Lower lobe of right lung (tissue), 2 donors: Measurements from ENCODE around the gene SHISA3. TPM values are rescaled to one million over a fixed set of nuclear protein-coding genes. Genes with fewer than 3 reads are reported as not detected.
A peak's percentile ranks its signal among the peaks of the same experiment; 100 is the strongest.

Source experiments
- ATAC-seq, 2 donors: fragments of 200-7000 bp; cut with Tn5 transposase; one replicate each; pipeline ENCODE4 v1.9.1; 2020 to 2022; ENCODE audit warnings: mild to moderate bottlenecking in 2 of 2, moderate library complexity in 2 of 2
- DNase-seq: peaks from one replicate; pipeline ENCODE4 v3.0.0-alpha.2; 2020
- H3K27ac ChIP-seq: fragments of 200-600 bp; one replicate; pipeline ENCODE4 v1.8.0; 2022
- H3K27me3 ChIP-seq: fragments of 200-600 bp; one replicate; pipeline ENCODE4 v1.8.0; 2022; ENCODE audit warnings: low read depth
- H3K36me3 ChIP-seq: fragments of 200-600 bp; one replicate; pipeline ENCODE4 v1.8.0; 2022; ENCODE audit warnings: mild to moderate bottlenecking
- H3K4me1 ChIP-seq: fragments of 200-600 bp; one replicate; pipeline ENCODE4 v1.8.0; 2022
- H3K4me3 ChIP-seq: fragments of 200-600 bp; one replicate; pipeline ENCODE4 v1.8.0; 2022; ENCODE audit warnings: mild to moderate bottlenecking
- H3K9me3 ChIP-seq: fragments of 200-600 bp; one replicate; pipeline ENCODE4 v1.8.0; 2022
- intact Hi-C: fragments of 100-400 bp; cut with DNase I; formaldehyde crosslinking; loops from one replicate; pipeline ENCODE4 v1.11.0; 2022
- total RNA-seq: library from RNA; stranded (reverse); fragmentation: NEBNext Ultra II Directional; extraction: Animal tissue kit (Norgen Biotek cat#: 25700); gene quantifications from one replicate; pipeline ENCODE4 v1.2.1, GENCODE V29; 2021
- TF ChIP-seq, protein P1 (sequence below): fragments of 200-600 bp; IDR thresholded peaks from one replicate; pipeline ENCODE4 v1.8.0; 2022; ENCODE audit warnings: antibody characterized with exemption, mild to moderate bottlenecking
- donor health status: DM: no; HTN: yes; CAD: no; lungs with severe emphysema.

The SHISA3 gene
- total RNA-seq, 1 donor from 2014 or later: 3.7 TPM

- H3K27me3 ChIP-seq: peaks cover 45% of the 10 kb centered on the region
- no peak overlapping the region for H3K27ac ChIP-seq
- H3K4me1 ChIP-seq: peaks cover 28% of the 10 kb centered on the region
- TF ChIP-seq, protein P1, sequence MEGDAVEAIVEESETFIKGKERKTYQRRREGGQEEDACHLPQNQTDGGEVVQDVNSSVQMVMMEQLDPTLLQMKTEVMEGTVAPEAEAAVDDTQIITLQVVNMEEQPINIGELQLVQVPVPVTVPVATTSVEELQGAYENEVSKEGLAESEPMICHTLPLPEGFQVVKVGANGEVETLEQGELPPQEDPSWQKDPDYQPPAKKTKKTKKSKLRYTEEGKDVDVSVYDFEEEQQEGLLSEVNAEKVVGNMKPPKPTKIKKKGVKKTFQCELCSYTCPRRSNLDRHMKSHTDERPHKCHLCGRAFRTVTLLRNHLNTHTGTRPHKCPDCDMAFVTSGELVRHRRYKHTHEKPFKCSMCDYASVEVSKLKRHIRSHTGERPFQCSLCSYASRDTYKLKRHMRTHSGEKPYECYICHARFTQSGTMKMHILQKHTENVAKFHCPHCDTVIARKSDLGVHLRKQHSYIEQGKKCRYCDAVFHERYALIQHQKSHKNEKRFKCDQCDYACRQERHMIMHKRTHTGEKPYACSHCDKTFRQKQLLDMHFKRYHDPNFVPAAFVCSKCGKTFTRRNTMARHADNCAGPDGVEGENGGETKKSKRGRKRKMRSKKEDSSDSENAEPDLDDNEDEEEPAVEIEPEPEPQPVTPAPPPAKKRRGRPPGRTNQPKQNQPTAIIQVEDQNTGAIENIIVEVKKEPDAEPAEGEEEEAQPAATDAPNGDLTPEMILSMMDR: no peak
- intact Hi-C loops: no loop called here
- ATAC-seq: peak; percentile 48 to 53
- H3K36me3 ChIP-seq: no peaks in the 10 kb centered on the region
- no peak for DNase-seq
- H3K9me3 ChIP-seq: no peaks in the 10 kb centered on the region
- peak overlapping the region; percentile 57 for H3K4me3 ChIP-seq
These were observed 1.0 kb downstream of the SHISA3 start for GRCh38 chr4:42398171-42398870.

DNA sequence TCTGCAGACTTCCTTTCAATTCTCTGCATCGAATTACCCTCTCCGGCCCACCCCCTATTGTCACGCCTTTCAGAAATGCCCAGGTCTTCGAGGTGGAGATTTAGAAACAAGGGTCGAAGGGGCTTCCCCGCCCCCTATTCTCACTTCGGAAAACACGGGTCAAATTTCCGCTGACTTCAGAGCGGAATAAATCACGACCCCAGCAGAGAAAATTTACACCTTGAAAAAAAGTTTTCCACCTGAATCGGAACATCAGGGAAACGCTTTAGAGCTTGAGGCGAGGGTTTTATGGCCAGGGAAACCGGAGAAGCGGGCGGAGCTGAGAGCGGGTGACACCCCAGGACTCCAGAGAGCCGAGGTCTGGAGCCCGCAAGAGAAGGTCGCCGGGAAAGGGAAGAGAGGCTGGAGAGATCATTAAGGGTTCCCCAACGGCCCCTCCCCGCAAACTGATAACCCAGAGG is 1.6 kb downstream of the SHISA3 start:
- Histone ChIP-seq H3K4me1 (peaks cover 28% of the 10 kb centered on the region), H3K27me3 (peaks cover 45% of the 10 kb centered on the region), H3K4me3 (peak overlapping the region; percentile 57), H3K27ac (no peak overlapping the region), H3K9me3 (no peaks in the 10 kb centered on the region), H3K36me3 (no peaks in the 10 kb centered on the region)
- DNase-seq (no peak), ATAC-seq (no peak)
- TF ChIP-seq, protein P1: no peak
- intact Hi-C loops: no loop called here

DNA sequence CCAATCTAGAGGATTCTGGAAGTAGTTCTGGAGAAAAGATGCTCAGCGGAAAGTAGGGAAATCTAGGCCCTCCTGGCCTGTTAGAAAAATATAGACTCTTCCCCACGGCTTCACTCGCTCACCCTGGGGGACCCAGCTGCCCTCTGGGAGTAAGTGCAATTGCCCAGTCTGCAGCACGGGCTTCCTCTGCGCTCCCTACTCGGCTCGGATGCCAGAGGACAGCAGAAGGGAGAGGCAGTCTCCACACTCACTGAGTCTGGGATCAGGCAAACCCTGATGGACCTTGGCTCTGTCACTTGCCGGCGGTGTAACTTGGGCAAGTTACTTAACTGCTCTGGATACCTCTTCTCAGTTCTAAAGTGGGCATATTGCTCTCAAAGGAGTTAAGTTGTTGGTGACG is 2.1 kb downstream of the SHISA3 start:
- no peak for ATAC-seq
- H3K4me1 ChIP-seq: peaks cover 28% of the 10 kb centered on the region
- H3K27me3 ChIP-seq: peaks cover 45% of the 10 kb centered on the region
- no peaks in the 10 kb centered on the region for H3K36me3 ChIP-seq
- TF ChIP-seq, protein P1: no peak
- H3K9me3 ChIP-seq: no peaks in the 10 kb centered on the region
- DNase-seq: no peak
- H3K27ac ChIP-seq: no peak overlapping the region
- peak overlapping the region; percentile 57 for H3K4me3 ChIP-seq
- intact Hi-C loops: no loop called here

DNA sequence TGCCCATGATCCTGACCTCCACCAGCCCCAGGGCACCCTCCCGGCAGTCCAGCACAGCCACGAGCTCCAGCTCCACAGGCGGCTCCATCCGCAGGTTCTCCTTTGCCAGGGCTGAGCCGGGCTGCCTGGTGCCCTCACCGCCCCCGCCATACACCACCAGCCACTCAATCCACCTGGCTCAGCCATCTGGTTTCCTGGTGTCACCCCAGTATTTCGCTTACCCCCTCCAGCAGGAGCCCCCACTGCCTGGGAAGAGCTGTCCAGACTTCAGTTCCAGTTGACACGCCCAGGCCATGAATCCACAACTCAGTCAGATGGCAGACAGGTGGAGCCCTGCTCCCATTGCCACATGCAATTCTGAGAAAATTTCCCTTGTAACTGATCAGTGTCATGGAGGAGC is 3.9 kb downstream of the SHISA3 start:
- DNase-seq: no peak
- intact Hi-C loops: no loop called here
- TF ChIP-seq, protein P1: no peak

DNA sequence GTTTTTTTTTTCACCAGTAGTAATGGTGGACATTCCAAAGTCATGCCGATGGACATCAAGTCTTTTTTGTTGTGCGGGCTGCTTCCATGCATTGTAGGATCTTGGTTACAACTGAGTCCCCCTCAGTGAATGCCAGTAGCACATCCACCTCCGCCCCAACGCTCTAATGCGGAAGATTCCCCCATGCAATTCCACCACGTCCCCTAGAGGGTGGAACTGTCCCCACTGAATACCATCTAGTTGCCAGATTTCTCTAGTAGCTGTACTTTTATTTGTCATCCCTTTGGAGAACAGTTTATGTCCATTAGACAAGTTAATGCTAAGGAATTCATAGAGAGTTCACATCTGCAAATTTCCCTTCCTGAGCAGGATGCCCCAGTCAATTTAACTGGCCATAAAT is 6.7 kb downstream of the SHISA3 start:
- H3K4me1 ChIP-seq: peaks cover 3% of the 10 kb centered on the region
- intact Hi-C loops: no loop called here
- no peak for ATAC-seq
- no peak overlapping the region for H3K27ac ChIP-seq
- DNase-seq: no peak
- H3K9me3 ChIP-seq: no peaks in the 10 kb centered on the region
- no peaks in the 10 kb centered on the region for H3K36me3 ChIP-seq
- H3K27me3 ChIP-seq: peaks cover 7% of the 10 kb centered on the region
- H3K4me3 ChIP-seq: no peak overlapping the region
- TF ChIP-seq, protein P1: no peak

More for the DNA sequence above, 3.9 kb downstream of the SHISA3 start:
- no peak overlapping the region for H3K27ac ChIP-seq
- peaks cover 36% of the 10 kb centered on the region for H3K27me3 ChIP-seq
- H3K4me1 ChIP-seq: peaks cover 28% of the 10 kb centered on the region
- no peak overlapping the region for H3K4me3 ChIP-seq
- H3K36me3 ChIP-seq: no peaks in the 10 kb centered on the region
- ATAC-seq: no peak
- H3K9me3 ChIP-seq: no peaks in the 10 kb centered on the region
